Neural cell (in vitro differentiated cells): ENCODE results near the gene CREB3L2. TPM values are rescaled to one million over a fixed set of nuclear protein-coding genes. Genes with fewer than 3 reads are reported as not detected.

Source experiments
- H2AFZ ChIP-seq: fragments of 200-600, 300-800 bp; sonication (generic), shearing (Covaris generic); 2 replicates; pipeline ENCODE4 v1.6.0; 2014; ENCODE audit warnings: low read depth, mild to moderate bottlenecking, antibody characterized with exemption, low read length, moderate library complexity
- H3F3A ChIP-seq: fragments of 200-600 bp; shearing (Covaris generic); 2 replicates; pipeline ENCODE4 v1.6.1; 2016; ENCODE audit warnings: mild to moderate bottlenecking, moderate library complexity, mixed read lengths, antibody characterized with exemption, low read length; ENCODE audit not compliant: insufficient read depth, poor library complexity, severe bottlenecking
- H3K27ac ChIP-seq: fragments of 200-600, 300-800 bp; sonication (generic), shearing (Covaris generic); 2 replicates; pipeline ENCODE4 v1.5.1; 2014; ENCODE audit warnings: mild to moderate bottlenecking, low read length, moderate library complexity
- H3K27me3 ChIP-seq: fragments of 300-800, 200-600 bp; sonication (generic), shearing (Covaris generic); 2 replicates; pipeline ENCODE4 v1.6.0; 2014; ENCODE audit warnings: mild to moderate bottlenecking, low read depth, low read length, moderate library complexity; ENCODE audit not compliant: insufficient read depth
- H3K36me3 ChIP-seq: fragments of 300-800, 200-600 bp; sonication (generic), shearing (Covaris generic); 2 replicates; pipeline ENCODE4 v1.5.1; 2014; ENCODE audit warnings: mild to moderate bottlenecking, antibody characterized with exemption, low read length, moderate library complexity; ENCODE audit not compliant: insufficient read depth
- H3K4me2 ChIP-seq: fragments of 300-800, 200-600 bp; sonication (generic), shearing (Covaris generic); 2 replicates; pipeline ENCODE4 v1.6.0; 2014; ENCODE audit warnings: mild to moderate bottlenecking, low read length
- H3K4me3 ChIP-seq: fragments of 300-800, 200-600 bp; sonication (generic), shearing (Covaris generic); 2 replicates; pipeline ENCODE4 v1.5.1; 2014; ENCODE audit warnings: mild to moderate bottlenecking, low read length, moderate library complexity
- H3K79me2 ChIP-seq: fragments of 200-600 bp; shearing (Covaris generic); replicated peaks from 2 replicates; pipeline ENCODE4 v1.6.0; 2014; ENCODE audit warnings: mild to moderate bottlenecking, low read length, moderate library complexity; ENCODE audit not compliant: insufficient read depth
- H3K9ac ChIP-seq: fragments of 300-800, 200-600 bp; sonication (generic), shearing (Covaris generic); 2 replicates; pipeline ENCODE4 v1.6.1; 2016; ENCODE audit warnings: mild to moderate bottlenecking, low read length, mixed read lengths
- H3K9me2 ChIP-seq: fragments of 200-600 bp; shearing (Covaris generic); 2 replicates; pipeline ENCODE4 v1.6.1; 2016; ENCODE audit warnings: mild to moderate bottlenecking, low read length, mixed read lengths; ENCODE audit not compliant: insufficient read depth
- H3K9me3 ChIP-seq: fragments of 200-600, 300-800 bp; sonication (generic), shearing (Covaris generic); 2 replicates; pipeline ENCODE4 v1.6.1; 2016; ENCODE audit warnings: mild to moderate bottlenecking, mixed run types, low read length, moderate library complexity, mixed read lengths
- H4K20me1 ChIP-seq: fragments of 200-600 bp; shearing (Covaris generic); 2 replicates; pipeline ENCODE4 v1.6.1; 2016; ENCODE audit warnings: mild to moderate bottlenecking, mixed run types; ENCODE audit not compliant: insufficient read depth
- CTCF ChIP-seq: fragments of 450-650 bp; IDR thresholded peaks from 2 replicates; pipeline ENCODE4 v1.5.1; 2014; ENCODE audit warnings: antibody characterized with exemption, mild to moderate bottlenecking, moderate library complexity; ENCODE audit not compliant: poor library complexity, severe bottlenecking
- EP300 ChIP-seq: fragments of 450-650 bp; conservative IDR thresholded peaks from 2 replicates; pipeline ENCODE4 v1.6.1; 2014; ENCODE audit warnings: antibody characterized with exemption, mild to moderate bottlenecking, moderate library complexity; ENCODE audit not compliant: poor library complexity, severe bottlenecking
- EZH2 ChIP-seq: fragments of 200-600, 300-800 bp; shearing (Covaris generic), sonication (generic); IDR thresholded peaks from 2 replicates; pipeline ENCODE4 v1.6.1; 2014; ENCODE audit warnings: antibody characterized with exemption, low read length, borderline replicate concordance, mild to moderate bottlenecking; ENCODE audit not compliant: insufficient read depth, poor library complexity, severe bottlenecking
- MXI1 ChIP-seq: fragments of 450-650 bp; conservative IDR thresholded peaks from 2 replicates; pipeline ENCODE4 v1.6.1; 2014; ENCODE audit warnings: antibody characterized with exemption, mild to moderate bottlenecking; ENCODE audit not compliant: poor library complexity, severe bottlenecking
- POLR2AphosphoS5 ChIP-seq: IDR thresholded peaks from 2 replicates; pipeline ENCODE4 v1.6.1; 2012
- RAD21 ChIP-seq: fragments of 450-650 bp; conservative IDR thresholded peaks from 2 replicates; pipeline ENCODE4 v1.6.1; 2014; ENCODE audit warnings: antibody characterized with exemption, mild to moderate bottlenecking, moderate library complexity
- REST ChIP-seq: IDR thresholded peaks from 2 replicates; pipeline ENCODE4 v1.6.1; 2012; ENCODE audit warnings: borderline replicate concordance
- SMC3 ChIP-seq: fragments of 450-650 bp; conservative IDR thresholded peaks from 2 replicates; pipeline ENCODE4 v1.6.1; 2014; ENCODE audit warnings: antibody characterized with exemption, mild to moderate bottlenecking, moderate library complexity; ENCODE audit not compliant: poor library complexity
- TAF1 ChIP-seq: IDR thresholded peaks from 2 replicates; pipeline ENCODE4 v1.6.1; 2012; ENCODE audit warnings: low read depth
- polyA plus RNA-seq: library from polyadenylated mRNA; depleted of rRNA; stranded (reverse); fragments of >200 nt; gene quantifications from 2 replicates; pipeline ENCODE4 v1.2.3, GENCODE V29; 2014

Gene CREB3L2
- polyA plus RNA-seq, 1 donor from 2014 or later: 1.5 TPM

GRCh38 chr7:137978464-137979237 lies 23.2 kb downstream of the CREB3L2 start:
- Histone ChIP-seq H3K4me3 (no peak overlapping the region), H3K9me3 (no peaks in the 10 kb centered on the region), H3K27ac (no peak overlapping the region), H3K4me2 (no peak overlapping the region), H3F3A (no peaks in the 10 kb centered on the region), H4K20me1 (no peaks in the 10 kb centered on the region), H3K36me3 (no peaks in the 10 kb centered on the region), H3K9me2 (no peaks in the 10 kb centered on the region), H2AFZ (no peak overlapping the region), H3K27me3 (no peaks in the 10 kb centered on the region), H3K9ac (no peak overlapping the region), H3K79me2 (no peaks in the 10 kb centered on the region)
- TF ChIP-seq RAD21 (no peak), CTCF (no peak), MXI1 (no peak), SMC3 (no peak), EP300 (no peak), POLR2AphosphoS5 (no peak), TAF1 (no peak), REST (no peak), EZH2 (no peak)

- Histone ChIP-seq H3K9me3 (no peaks in the 10 kb centered on the region), H3K9ac (no peak overlapping the region), H3K9me2 (no peaks in the 10 kb centered on the region), H3F3A (no peaks in the 10 kb centered on the region), H3K4me2 (no peak overlapping the region), H3K27me3 (no peaks in the 10 kb centered on the region), H2AFZ (no peak overlapping the region), H3K79me2 (no peaks in the 10 kb centered on the region), H4K20me1 (no peaks in the 10 kb centered on the region), H3K4me3 (no peak overlapping the region), H3K36me3 (no peaks in the 10 kb centered on the region), H3K27ac (no peak overlapping the region)
- no peak for TF ChIP-seq SMC3
- no peak for TF ChIP-seq REST
- no peak for TF ChIP-seq MXI1
- no peak for TF ChIP-seq CTCF
- TF ChIP-seq RAD21: no peak
- no peak for TF ChIP-seq EP300
These were observed 24.7 kb downstream of the CREB3L2 start for GRCh38 chr7:137977173-137977572.
